ENCODE results near the gene ZNF808.
"Not testable (repeated sequence)": the region's sequence is repeated elsewhere in the genome, so short reads cannot be mapped to it uniquely, and the experiment has no call there.

Gene ZNF808

GRCh38 chr19:52590728-52591127, 63.3 kb downstream of the ZNF808 start:
- ChIA-PET CTCF (interaction anchor here (0.6 to 0.7 kb wide), 2 partner anchors 13 to 355 kb away, joined by 3 read pairs; no protein-coding TSS in a partner anchor), POLR2A (ENCODE audit: low non-redundant PET) (no interaction called here)
- DNase-seq (ENCODE audit: low spot score) = no peak
- TF ChIP-seq, protein P1, sequence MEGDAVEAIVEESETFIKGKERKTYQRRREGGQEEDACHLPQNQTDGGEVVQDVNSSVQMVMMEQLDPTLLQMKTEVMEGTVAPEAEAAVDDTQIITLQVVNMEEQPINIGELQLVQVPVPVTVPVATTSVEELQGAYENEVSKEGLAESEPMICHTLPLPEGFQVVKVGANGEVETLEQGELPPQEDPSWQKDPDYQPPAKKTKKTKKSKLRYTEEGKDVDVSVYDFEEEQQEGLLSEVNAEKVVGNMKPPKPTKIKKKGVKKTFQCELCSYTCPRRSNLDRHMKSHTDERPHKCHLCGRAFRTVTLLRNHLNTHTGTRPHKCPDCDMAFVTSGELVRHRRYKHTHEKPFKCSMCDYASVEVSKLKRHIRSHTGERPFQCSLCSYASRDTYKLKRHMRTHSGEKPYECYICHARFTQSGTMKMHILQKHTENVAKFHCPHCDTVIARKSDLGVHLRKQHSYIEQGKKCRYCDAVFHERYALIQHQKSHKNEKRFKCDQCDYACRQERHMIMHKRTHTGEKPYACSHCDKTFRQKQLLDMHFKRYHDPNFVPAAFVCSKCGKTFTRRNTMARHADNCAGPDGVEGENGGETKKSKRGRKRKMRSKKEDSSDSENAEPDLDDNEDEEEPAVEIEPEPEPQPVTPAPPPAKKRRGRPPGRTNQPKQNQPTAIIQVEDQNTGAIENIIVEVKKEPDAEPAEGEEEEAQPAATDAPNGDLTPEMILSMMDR (conservative IDR thresholded peaks at IDR 0.05; ENCODE audit: low read depth) = no peak
- H3K27ac ChIP-seq = no peak overlapping the region

GRCh38 chr19:52592301-52592700, 64.8 kb downstream of the ZNF808 start:
- no peak for DNase-seq (ENCODE audit: low spot score)
- TF ChIP-seq, protein P1 (conservative IDR thresholded peaks at IDR 0.05; ENCODE audit: low read depth) = no peak
- CTCF ChIA-PET = no interaction called here
- no peak overlapping the region for H3K27ac ChIP-seq
- POLR2A ChIA-PET (ENCODE audit: low non-redundant PET) = no interaction called here

GRCh38 chr19:52593441-52593840, 66.0 kb downstream of the ZNF808 start:
- POLR2A ChIA-PET (ENCODE audit: low non-redundant PET); DNase-seq (ENCODE audit: low spot score); H3K27ac ChIP-seq; CTCF ChIA-PET: not testable (repeated sequence)

- no peak overlapping the region for H3K27ac ChIP-seq
- POLR2A ChIA-PET (ENCODE audit: low non-redundant PET) = no interaction called here
- TF ChIP-seq, protein P1 (conservative IDR thresholded peaks at IDR 0.05; ENCODE audit: low read depth) = no peak
- CTCF ChIA-PET = interaction anchor here (0.6 kb wide), 1 partner anchor 28 kb away, joined by 3 read pairs; no protein-coding TSS in a partner anchor
- no peak for DNase-seq (ENCODE audit: low spot score)
These were observed 71.8 kb downstream of the ZNF808 start for GRCh38 chr19:52599241-52599640.

GRCh38 chr19:52600639-52601024, 73.2 kb downstream of the ZNF808 start:
- H3K27ac ChIP-seq = peak overlapping the region; percentile 83
- DNase-seq (ENCODE audit: low spot score) = no peak
- TF ChIP-seq, protein P1 (conservative IDR thresholded peaks at IDR 0.05; ENCODE audit: low read depth) = no peak
- ChIA-PET POLR2A (ENCODE audit: low non-redundant PET) (no interaction called here), CTCF (no interaction called here)

- peak overlapping the region; percentile 83 for H3K27ac ChIP-seq
- DNase-seq (ENCODE audit: low spot score) = peak; percentile 85
- POLR2A ChIA-PET (ENCODE audit: low non-redundant PET) = no interaction called here
- TF ChIP-seq, protein P1 (conservative IDR thresholded peaks at IDR 0.05; ENCODE audit: low read depth) = no peak
- CTCF ChIA-PET = no interaction called here
These were observed 73.8 kb downstream of the ZNF808 start for GRCh38 chr19:52601025-52601973.

DNA sequence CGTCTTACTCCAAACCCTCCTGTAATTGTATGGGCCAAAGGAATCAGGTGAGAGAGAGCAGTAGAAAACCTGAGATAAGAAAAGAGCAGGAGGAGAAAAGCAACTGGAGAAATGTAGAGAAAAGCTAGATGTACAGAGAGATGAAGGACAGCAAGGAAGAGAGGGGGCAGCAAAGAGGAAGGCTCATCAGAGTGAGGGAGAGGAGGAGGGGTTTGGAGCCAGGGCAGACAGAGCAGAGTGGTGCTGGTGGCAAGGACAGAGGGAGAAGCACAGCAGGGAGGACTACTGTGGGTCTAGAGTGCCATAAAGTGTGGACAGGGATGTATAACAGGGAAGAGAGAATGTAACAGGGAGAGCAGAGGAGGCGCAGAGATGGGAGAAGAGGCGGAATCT, 74.5 kb downstream of the ZNF808 start:
- DNase-seq (ENCODE audit: low spot score); POLR2A ChIA-PET (ENCODE audit: low non-redundant PET): not testable (repeated sequence)
- H3K27ac ChIP-seq = peak overlapping the region; percentile 83; the same call in 1 of the 2 replicates
- CTCF ChIA-PET = interaction anchor here (0.6 kb wide), 1 partner anchor 359 kb away, joined by 3 read pairs; no protein-coding TSS in a partner anchor
